ENCODE measurements around the gene CEP152.

Gene CEP152

GRCh38 chr15:48774484-48774883 lies 36.4 kb downstream of the CEP152 start:
- Histone ChIP-seq H2BK120ac (ENCODE audit: insufficient read depth, low read length, poor library complexity) (no peak overlapping the region), H3K27ac (ENCODE audit: low read depth, low read length) (no peak overlapping the region), H3K36me3 (ENCODE audit: control insufficient read depth in 1 of 2, insufficient read depth in 2 of 2, low read length in 2 of 2) (peaks cover 0 to 3% of the 10 kb centered on the region in 2 experiments), H2BK5ac (ENCODE audit: low read depth, low read length, poor library complexity) (no peak overlapping the region), H3K4ac (ENCODE audit: low read depth, low read length) (no peak overlapping the region), H3K18ac (ENCODE audit: low read length) (no peak overlapping the region), H3K79me1 (ENCODE audit: low read length) (no peaks in the 10 kb centered on the region), H3K14ac (ENCODE audit: low read length) (no peak overlapping the region), H3K4me2 (ENCODE audit: low read length) (no peak overlapping the region), H3K9ac (ENCODE audit: low read length) (no peak overlapping the region), H2BK12ac (ENCODE audit: low read length) (no peak overlapping the region), H4K12ac (ENCODE audit: low read depth, low read length) (no peak overlapping the region), H3K27me3 (ENCODE audit: insufficient read depth, low read length) (no peaks in the 10 kb centered on the region), H2AFZ (ENCODE audit: insufficient read depth, low read length, poor library complexity) (no peak overlapping the region), H3K4me3 (ENCODE audit: low read depth, low read length) (no peak overlapping the region), H3K79me2 (ENCODE audit: control insufficient read depth, insufficient read depth, low read length, poor library complexity) (no peaks in the 10 kb centered on the region), H4K91ac (ENCODE audit: low read depth, low read length) (no peak overlapping the region), H3K4me1 (ENCODE audit: control insufficient read depth in 1 of 2, insufficient read depth in 2 of 2, low read length in 2 of 2) (no peaks in the 10 kb centered on the region), H3K9me3 (ENCODE audit: insufficient read depth, low read depth, low read length) (no peaks in the 10 kb centered on the region), H4K8ac (ENCODE audit: low read depth, low read length) (no peak overlapping the region), H2AK5ac (ENCODE audit: low read length) (no peak overlapping the region), H3K23ac (ENCODE audit: low read length) (no peak overlapping the region)
- no peak for DNase-seq
- no CpG with 5 or more reads among the region's 1 CpG for WGBS (ENCODE audit: extremely low coverage, insufficient coverage, insufficient read length)

GRCh38 chr15:48766196-48766595 lies 44.7 kb downstream of the CEP152 start:
- no peak overlapping the region for H3K23ac ChIP-seq (ENCODE audit: low read length)
- WGBS (ENCODE audit: extremely low coverage, insufficient coverage, insufficient read length): no CpG with 5 or more reads among the region's 4 CpGs
- no peak overlapping the region for H4K8ac ChIP-seq (ENCODE audit: low read depth, low read length)
- H3K9me3 ChIP-seq (ENCODE audit: insufficient read depth, low read depth, low read length): no peaks in the 10 kb centered on the region
- H3K36me3 ChIP-seq (ENCODE audit: control insufficient read depth in 1 of 2, insufficient read depth in 2 of 2, low read length in 2 of 2): peaks cover 0 to 1% of the 10 kb centered on the region in 2 experiments
- H3K4me2 ChIP-seq (ENCODE audit: low read length): no peak overlapping the region
- no peaks in the 10 kb centered on the region for H3K79me2 ChIP-seq (ENCODE audit: control insufficient read depth, insufficient read depth, low read length, poor library complexity)
- H4K91ac ChIP-seq (ENCODE audit: low read depth, low read length): no peak overlapping the region
- no peak overlapping the region for H2BK12ac ChIP-seq (ENCODE audit: low read length)
- no peak overlapping the region for H3K4me3 ChIP-seq (ENCODE audit: low read depth, low read length)
- H3K14ac ChIP-seq (ENCODE audit: low read length): no peak overlapping the region
- DNase-seq: no peak
- H3K9ac ChIP-seq (ENCODE audit: low read length): no peak overlapping the region
- H3K4ac ChIP-seq (ENCODE audit: low read depth, low read length): no peak overlapping the region
- H3K79me1 ChIP-seq (ENCODE audit: low read length): no peaks in the 10 kb centered on the region
- H3K4me1 ChIP-seq (ENCODE audit: control insufficient read depth in 1 of 2, insufficient read depth in 2 of 2, low read length in 2 of 2): no peaks in the 10 kb centered on the region
- H2AK5ac ChIP-seq (ENCODE audit: low read length): no peak overlapping the region
- H2BK5ac ChIP-seq (ENCODE audit: low read depth, low read length, poor library complexity): no peak overlapping the region
- H4K12ac ChIP-seq (ENCODE audit: low read depth, low read length): no peak overlapping the region
- no peak overlapping the region for H2AFZ ChIP-seq (ENCODE audit: insufficient read depth, low read length, poor library complexity)
- no peaks in the 10 kb centered on the region for H3K27me3 ChIP-seq (ENCODE audit: insufficient read depth, low read length)
- no peak overlapping the region for H3K27ac ChIP-seq (ENCODE audit: low read depth, low read length)
- H3K18ac ChIP-seq (ENCODE audit: low read length): no peak overlapping the region
- H2BK120ac ChIP-seq (ENCODE audit: insufficient read depth, low read length, poor library complexity): no peak overlapping the region

GRCh38 chr15:48765022-48765421 lies 45.8 kb downstream of the CEP152 start:
- no peak overlapping the region for H2AFZ ChIP-seq (ENCODE audit: insufficient read depth, low read length, poor library complexity)
- no peak overlapping the region for H4K12ac ChIP-seq (ENCODE audit: low read depth, low read length)
- WGBS (ENCODE audit: extremely low coverage, insufficient coverage, insufficient read length): no CpG with 5 or more reads among the region's 4 CpGs
- H3K23ac ChIP-seq (ENCODE audit: low read length): no peak overlapping the region
- no peak overlapping the region for H4K91ac ChIP-seq (ENCODE audit: low read depth, low read length)
- no peak overlapping the region for H3K9ac ChIP-seq (ENCODE audit: low read length)
- no peak overlapping the region for H4K8ac ChIP-seq (ENCODE audit: low read depth, low read length)
- H3K4me2 ChIP-seq (ENCODE audit: low read length): no peak overlapping the region
- H3K14ac ChIP-seq (ENCODE audit: low read length): no peak overlapping the region
- no peaks in the 10 kb centered on the region for H3K79me2 ChIP-seq (ENCODE audit: control insufficient read depth, insufficient read depth, low read length, poor library complexity)
- no peak for DNase-seq
- H3K36me3 ChIP-seq (ENCODE audit: control insufficient read depth in 1 of 2, insufficient read depth in 2 of 2, low read length in 2 of 2): peaks cover 0 to under 1% of the 10 kb centered on the region in 2 experiments
- H3K9me3 ChIP-seq (ENCODE audit: insufficient read depth, low read depth, low read length): no peaks in the 10 kb centered on the region
- no peak overlapping the region for H3K27ac ChIP-seq (ENCODE audit: low read depth, low read length)
- no peak overlapping the region for H2BK12ac ChIP-seq (ENCODE audit: low read length)
- no peaks in the 10 kb centered on the region for H3K27me3 ChIP-seq (ENCODE audit: insufficient read depth, low read length)
- H2BK120ac ChIP-seq (ENCODE audit: insufficient read depth, low read length, poor library complexity): no peak overlapping the region
- H2AK5ac ChIP-seq (ENCODE audit: low read length): no peak overlapping the region
- no peak overlapping the region for H3K4me3 ChIP-seq (ENCODE audit: low read depth, low read length)
- H3K79me1 ChIP-seq (ENCODE audit: low read length): no peaks in the 10 kb centered on the region
- H3K4ac ChIP-seq (ENCODE audit: low read depth, low read length): no peak overlapping the region
- H3K4me1 ChIP-seq (ENCODE audit: control insufficient read depth in 1 of 2, insufficient read depth in 2 of 2, low read length in 2 of 2): peaks cover 0 to under 1% of the 10 kb centered on the region in 2 experiments
- no peak overlapping the region for H3K18ac ChIP-seq (ENCODE audit: low read length)
- no peak overlapping the region for H2BK5ac ChIP-seq (ENCODE audit: low read depth, low read length, poor library complexity)

- Histone ChIP-seq H4K91ac (ENCODE audit: low read depth, low read length) (no peak overlapping the region), H3K9ac (ENCODE audit: low read length) (no peak overlapping the region), H3K79me2 (ENCODE audit: control insufficient read depth, insufficient read depth, low read length, poor library complexity) (no peaks in the 10 kb centered on the region), H3K79me1 (ENCODE audit: low read length) (no peaks in the 10 kb centered on the region), H3K27me3 (ENCODE audit: insufficient read depth, low read length) (no peaks in the 10 kb centered on the region), H2AFZ (ENCODE audit: insufficient read depth, low read length, poor library complexity) (no peak overlapping the region), H3K4me3 (ENCODE audit: low read depth, low read length) (no peak overlapping the region), H3K4me1 (ENCODE audit: control insufficient read depth in 1 of 2, insufficient read depth in 2 of 2, low read length in 2 of 2) (peaks cover 0 to 2% of the 10 kb centered on the region in 2 experiments), H2BK12ac (ENCODE audit: low read length) (no peak overlapping the region), H3K36me3 (ENCODE audit: control insufficient read depth in 1 of 2, insufficient read depth in 2 of 2, low read length in 2 of 2) (no peaks in the 10 kb centered on the region), H3K18ac (ENCODE audit: low read length) (no peak overlapping the region), H3K4ac (ENCODE audit: low read depth, low read length) (no peak overlapping the region), H4K12ac (ENCODE audit: low read depth, low read length) (no peak overlapping the region), H2AK5ac (ENCODE audit: low read length) (no peak overlapping the region), H4K8ac (ENCODE audit: low read depth, low read length) (no peak overlapping the region), H2BK5ac (ENCODE audit: low read depth, low read length, poor library complexity) (no peak overlapping the region), H3K9me3 (ENCODE audit: insufficient read depth, low read depth, low read length) (no peaks in the 10 kb centered on the region), H2BK120ac (ENCODE audit: insufficient read depth, low read length, poor library complexity) (no peak overlapping the region), H3K14ac (ENCODE audit: low read length) (no peak overlapping the region), H3K4me2 (ENCODE audit: low read length) (no peak overlapping the region), H3K27ac (ENCODE audit: low read depth, low read length) (no peak overlapping the region), H3K23ac (ENCODE audit: low read length) (no peak overlapping the region)
- WGBS (ENCODE audit: extremely low coverage, insufficient coverage, insufficient read length): no CpG with 5 or more reads among the region's 2 CpGs
- DNase-seq: peak; percentile 49 to 86
Measured at GRCh38 chr15:48761393-48762158, 49.3 kb downstream of the CEP152 start.

Measured in trophoblast cell (in vitro differentiated cells and primary cell).